GM18505 (cell line): ENCODE measurements around the gene PPP2R3A.

ENCODE experiments used
- ATAC-seq: cut with Tn5 transposase; IDR thresholded peaks from one replicate; pipeline ENCODE4 v1.9.1; 2021; ENCODE audit not compliant: unreplicated experiment
- POLR2A ChIP-seq: IDR thresholded peaks from 4 replicates; pipeline ENCODE4 v1.6.1; 2011; ENCODE audit warnings: borderline replicate concordance; ENCODE audit not compliant: insufficient read depth, insufficient read length; ENCODE audit errors: extremely low read depth

The PPP2R3A gene

GRCh38 chr3:135982404-135982761 is 16.9 kb downstream of the PPP2R3A start:
- TF ChIP-seq POLR2A, result no peak
- ATAC-seq, result no peak

DNA sequence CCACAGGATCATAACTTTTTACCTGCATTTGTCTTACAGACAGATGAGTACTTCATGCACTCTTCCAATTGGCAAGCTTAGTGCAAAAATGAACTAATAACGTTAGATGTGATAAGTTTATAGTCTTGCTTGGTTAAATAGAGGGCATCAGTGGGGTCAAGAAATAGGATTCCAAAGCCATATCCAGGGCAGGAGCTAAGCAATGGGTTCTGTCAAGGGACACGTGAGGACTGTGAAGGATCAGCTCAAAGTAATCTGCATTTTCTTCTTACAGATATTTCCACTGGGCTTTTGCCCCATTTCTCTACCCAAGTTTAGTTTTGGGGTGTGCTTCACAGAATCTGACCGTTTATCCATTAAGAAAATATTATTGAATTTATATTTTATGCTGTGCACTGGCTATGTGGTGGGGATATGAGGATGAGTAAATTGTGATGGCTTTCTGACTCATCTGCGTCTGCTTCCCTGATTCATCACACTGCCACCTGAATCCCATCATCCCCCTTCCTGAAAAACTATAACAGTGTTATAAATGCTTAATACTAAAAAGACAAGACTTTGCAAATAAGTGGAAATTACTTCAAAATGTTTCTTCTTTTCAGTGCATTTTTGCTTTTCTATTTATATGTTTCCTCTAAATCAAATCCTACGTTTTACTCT is 17.5 kb downstream of the PPP2R3A start:
- no peak for TF ChIP-seq POLR2A
- ATAC-seq, result no peak

- TF ChIP-seq POLR2A, result no peak
- ATAC-seq, result no peak
Observed at GRCh38 chr3:135987661-135988060, 22.1 kb downstream of the PPP2R3A start.

DNA sequence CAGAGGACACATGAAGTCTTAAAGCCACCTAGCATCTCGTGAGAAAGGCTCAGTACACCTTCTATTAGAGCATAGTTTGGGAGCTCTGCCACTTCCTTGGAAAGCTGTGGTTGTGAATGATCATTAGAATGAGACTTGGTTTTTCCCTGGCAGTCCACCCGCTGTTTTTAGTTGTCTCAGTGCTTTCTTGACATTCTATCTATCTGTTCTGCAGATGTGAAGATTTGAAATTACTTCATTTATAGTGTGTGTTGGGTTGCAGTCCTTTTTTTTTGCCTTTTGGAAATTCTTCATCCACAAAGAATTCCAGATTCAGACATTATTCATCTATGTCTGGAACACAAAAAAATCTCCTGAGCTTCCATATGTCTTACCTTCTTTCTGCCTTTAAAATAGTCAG is 23.7 kb downstream of the PPP2R3A start:
- no peak for ATAC-seq
- no peak for TF ChIP-seq POLR2A

- no peak for TF ChIP-seq POLR2A
- ATAC-seq, result no peak
Observed at GRCh38 chr3:135990903-135991302, 25.4 kb downstream of the PPP2R3A start.

GRCh38 chr3:135991621-135992020 is 26.1 kb downstream of the PPP2R3A start:
- no peak for ATAC-seq
- no peak for TF ChIP-seq POLR2A

GRCh38 chr3:135992072-135992471 is 26.5 kb downstream of the PPP2R3A start:
- TF ChIP-seq POLR2A, result no peak
- no peak for ATAC-seq

DNA sequence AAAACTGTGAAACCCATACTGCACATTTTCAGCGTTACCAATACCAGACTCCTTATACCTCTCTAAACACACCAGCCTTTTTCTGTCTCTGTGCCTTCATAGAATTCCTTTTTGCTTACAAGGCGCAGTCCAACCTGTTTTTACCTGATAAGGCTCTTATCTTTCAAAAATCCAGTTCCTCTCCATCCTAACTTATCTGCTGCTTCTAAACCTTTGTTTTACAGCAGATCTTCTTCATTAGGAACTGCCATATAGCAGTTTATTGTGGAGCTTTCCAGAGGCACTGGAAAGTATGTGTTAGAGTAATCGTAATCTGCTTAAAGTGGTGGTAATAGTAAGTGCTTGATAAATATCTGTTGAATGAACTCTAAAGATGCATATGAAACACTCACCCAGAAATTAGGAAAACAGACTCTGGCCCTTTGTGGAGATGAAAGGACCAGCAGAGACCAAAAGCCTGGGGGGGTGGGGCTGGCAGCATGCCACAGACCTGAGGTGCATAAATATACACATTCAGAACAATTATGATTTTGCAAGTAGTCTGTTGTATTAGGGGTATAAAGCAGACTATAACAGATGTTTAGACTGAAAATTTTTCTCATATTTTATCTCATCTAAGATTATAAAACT is 29.3 kb downstream of the PPP2R3A start:
- TF ChIP-seq POLR2A, result no peak
- no peak for ATAC-seq

DNA sequence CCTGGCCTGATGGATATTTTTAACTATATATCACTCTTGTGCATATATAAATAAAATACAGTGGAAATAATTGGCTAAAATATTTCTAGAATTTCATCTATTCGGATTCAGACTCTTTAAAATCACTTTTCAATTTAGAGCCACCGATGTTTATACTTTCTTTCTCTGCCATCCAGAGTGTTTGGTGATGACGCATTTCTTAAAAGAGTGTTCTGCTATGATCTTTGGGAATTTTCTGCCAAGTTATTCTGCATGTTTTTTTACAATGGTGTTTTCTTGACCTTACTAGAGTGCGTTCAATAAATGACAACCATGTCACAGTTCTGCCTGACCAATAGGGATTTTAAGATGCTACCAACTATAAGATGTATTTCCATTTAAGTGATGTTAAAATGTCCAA is 30.2 kb downstream of the PPP2R3A start:
- no peak for TF ChIP-seq POLR2A
- ATAC-seq, result no peak

DNA sequence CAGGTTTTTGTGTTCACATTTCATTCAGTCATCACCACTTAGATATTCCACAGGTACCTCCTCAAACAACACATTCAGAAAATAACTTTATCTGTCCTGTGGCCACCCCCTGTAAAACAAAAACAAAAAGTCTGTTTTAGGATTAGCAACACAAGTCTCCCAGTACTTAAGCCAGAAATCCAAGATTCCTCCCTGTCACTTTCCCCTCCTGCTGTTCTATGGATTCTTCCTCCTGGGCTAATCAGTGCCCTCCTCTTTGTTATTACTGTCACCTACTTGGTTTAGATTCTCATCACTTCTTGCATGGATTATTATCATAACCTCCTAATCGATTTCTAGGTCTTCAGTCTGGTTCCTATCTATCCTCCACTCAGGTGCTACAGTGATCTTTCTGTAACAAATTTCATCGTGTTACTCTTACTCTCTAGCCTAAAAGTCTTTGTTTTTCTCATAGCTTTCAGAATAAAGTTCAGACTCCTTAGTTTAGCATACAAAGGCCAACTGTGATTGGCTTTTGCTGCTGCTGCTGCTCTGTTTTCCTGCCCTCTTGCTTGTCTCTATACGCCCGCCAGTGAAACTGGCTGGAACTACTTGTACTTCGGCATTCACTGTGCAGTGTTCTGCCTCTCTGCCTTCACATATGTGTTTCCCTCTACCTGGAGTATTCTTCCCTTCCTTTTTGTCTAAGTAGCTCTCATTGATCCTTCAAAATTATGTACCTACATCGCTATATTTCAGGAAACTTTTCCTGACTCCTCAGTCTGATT is 32.2 kb downstream of the PPP2R3A start:
- TF ChIP-seq POLR2A, result no peak
- no peak for ATAC-seq

DNA sequence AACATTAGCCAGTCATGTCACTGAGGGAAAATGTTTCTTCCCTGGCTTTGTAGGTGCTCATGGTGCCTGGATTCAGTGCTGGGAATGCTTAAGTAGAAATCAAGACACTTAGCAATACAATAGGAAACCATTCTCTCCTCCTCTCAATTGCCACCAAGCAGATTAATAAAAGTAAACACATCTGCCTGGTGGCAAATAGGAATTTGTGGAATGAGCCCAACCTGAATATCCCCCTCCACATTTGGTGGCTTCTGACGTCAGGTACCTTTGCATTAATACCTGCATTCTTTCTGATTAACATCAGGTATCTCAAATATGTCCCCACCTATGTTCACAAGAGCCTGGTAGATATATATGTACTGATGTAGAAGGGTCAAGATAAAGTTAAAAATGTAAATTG is 42.7 kb downstream of the PPP2R3A start:
- ATAC-seq, result no peak
- no peak for TF ChIP-seq POLR2A

- ATAC-seq, result no peak
- TF ChIP-seq POLR2A, result no peak
Observed at GRCh38 chr3:136008732-136009470, 43.4 kb downstream of the PPP2R3A start.

DNA sequence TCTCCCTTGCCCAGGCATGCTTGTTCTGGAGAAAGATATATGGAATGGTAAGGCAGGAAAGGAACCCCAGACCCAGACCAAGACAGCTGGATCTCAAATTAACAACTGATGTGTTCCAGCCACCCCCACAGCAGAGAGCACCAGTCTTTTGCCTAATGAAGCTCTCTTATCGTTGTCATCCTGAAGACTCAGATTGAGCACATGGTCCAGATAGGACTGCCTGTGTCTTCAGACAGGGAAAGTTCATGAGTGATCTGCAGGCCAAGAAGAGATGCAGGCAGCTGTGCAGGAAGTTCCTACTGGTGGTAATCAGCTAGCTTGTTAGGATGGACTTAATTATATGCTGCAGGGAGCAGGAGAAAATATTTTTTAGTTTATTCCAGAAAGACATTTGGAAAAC is 53.3 kb downstream of the PPP2R3A start:
- ATAC-seq, result no peak
- no peak for TF ChIP-seq POLR2A
